ENCODE data around the gene CTNNA1.
"Not testable (repeated sequence)": the region's sequence is repeated elsewhere in the genome, so short reads cannot be mapped to it uniquely, and the experiment has no call there.

The CTNNA1 gene, protein sequence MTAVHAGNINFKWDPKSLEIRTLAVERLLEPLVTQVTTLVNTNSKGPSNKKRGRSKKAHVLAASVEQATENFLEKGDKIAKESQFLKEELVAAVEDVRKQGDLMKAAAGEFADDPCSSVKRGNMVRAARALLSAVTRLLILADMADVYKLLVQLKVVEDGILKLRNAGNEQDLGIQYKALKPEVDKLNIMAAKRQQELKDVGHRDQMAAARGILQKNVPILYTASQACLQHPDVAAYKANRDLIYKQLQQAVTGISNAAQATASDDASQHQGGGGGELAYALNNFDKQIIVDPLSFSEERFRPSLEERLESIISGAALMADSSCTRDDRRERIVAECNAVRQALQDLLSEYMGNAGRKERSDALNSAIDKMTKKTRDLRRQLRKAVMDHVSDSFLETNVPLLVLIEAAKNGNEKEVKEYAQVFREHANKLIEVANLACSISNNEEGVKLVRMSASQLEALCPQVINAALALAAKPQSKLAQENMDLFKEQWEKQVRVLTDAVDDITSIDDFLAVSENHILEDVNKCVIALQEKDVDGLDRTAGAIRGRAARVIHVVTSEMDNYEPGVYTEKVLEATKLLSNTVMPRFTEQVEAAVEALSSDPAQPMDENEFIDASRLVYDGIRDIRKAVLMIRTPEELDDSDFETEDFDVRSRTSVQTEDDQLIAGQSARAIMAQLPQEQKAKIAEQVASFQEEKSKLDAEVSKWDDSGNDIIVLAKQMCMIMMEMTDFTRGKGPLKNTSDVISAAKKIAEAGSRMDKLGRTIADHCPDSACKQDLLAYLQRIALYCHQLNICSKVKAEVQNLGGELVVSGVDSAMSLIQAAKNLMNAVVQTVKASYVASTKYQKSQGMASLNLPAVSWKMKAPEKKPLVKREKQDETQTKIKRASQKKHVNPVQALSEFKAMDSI

DNA sequence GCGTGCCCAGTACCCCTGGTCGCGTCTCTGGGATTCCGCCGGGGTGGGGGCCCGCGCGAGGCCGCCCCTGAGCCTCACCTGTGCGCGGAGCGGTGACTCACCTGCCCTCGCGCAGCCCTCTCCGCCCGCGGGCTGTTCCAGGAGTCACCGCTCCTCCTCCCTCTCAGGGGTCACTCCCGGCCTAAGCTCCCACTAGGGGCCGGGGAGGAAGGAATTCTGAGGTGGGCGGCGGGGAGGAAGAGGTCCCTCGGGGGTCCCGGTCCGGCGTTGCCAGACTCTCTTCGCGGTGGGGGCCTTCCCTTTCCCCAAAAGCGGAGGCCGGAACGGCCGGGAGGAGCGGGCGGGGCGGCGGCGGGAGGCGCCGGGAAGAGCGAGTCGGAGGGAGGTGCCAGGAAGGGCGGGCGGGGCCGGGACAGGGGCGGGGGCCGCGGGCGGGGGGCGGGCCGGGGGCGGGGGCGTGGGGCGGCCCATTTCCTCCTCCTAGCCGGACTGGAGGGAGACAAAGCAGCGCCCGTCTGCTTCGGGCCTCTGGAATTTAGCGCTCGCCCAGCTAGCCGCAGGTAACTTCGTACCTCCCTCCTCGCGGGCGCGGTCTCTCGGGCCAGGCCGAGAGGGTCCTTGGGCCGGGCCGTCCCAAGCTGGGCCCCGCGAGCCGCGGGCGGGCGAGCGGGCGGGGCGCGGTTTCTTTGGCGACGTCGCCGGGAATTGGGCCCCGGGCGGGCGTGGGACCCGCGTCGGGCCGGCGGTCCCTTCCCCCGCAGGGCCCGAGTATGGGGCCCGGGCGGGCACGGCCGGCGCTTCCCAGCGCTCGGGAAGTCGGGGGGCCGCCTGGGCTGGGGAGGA is at the start of gene CTNNA1:
Gene CTNNA1, plus strand, starts transcription at position 475 of the 843 bp plus-strand sequence. CDS start 28,500 bp downstream, outside the sequence.
- DNase-seq (ENCODE audit: low read depth, low spot score), result peak; percentile 85

GRCh38 chr5:138703777-138704176 is 49.4 kb upstream of the CTNNA1 start:
- DNase-seq (ENCODE audit: low read depth, low spot score), result not testable (repeated sequence)

- DNase-seq (ENCODE audit: low read depth, low spot score), result no peak
Observed at GRCh38 chr5:138705007-138705406, 48.2 kb upstream of the CTNNA1 start.

- no peak for DNase-seq (ENCODE audit: low read depth, low spot score)
Observed at GRCh38 chr5:138705567-138705966, 47.7 kb upstream of the CTNNA1 start.

GRCh38 chr5:138706655-138707480 is 46.4 kb upstream of the CTNNA1 start:
- peak; percentile 72 for DNase-seq (ENCODE audit: low read depth, low spot score)

DNA sequence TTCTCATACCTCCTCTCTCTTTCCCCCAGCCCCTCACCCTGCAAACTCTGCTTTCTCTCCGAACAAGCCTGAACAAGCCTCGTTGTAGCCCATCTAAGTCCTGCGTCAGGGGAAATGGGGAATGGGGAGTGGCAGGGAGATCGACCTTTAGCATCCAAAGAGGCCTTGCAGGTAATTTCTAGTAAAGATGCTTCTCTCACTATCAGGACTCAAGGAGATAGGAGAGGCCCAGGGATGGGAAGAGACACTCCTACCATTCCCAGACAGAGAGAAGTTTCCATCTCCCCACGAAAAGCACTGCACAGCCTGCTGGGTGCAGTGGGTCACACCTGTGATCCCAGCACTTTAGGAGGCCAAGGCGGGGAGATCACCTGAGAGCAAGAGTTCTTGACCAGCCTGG is 44.4 kb upstream of the CTNNA1 start:
- no peak for DNase-seq (ENCODE audit: low read depth, low spot score)

DNA sequence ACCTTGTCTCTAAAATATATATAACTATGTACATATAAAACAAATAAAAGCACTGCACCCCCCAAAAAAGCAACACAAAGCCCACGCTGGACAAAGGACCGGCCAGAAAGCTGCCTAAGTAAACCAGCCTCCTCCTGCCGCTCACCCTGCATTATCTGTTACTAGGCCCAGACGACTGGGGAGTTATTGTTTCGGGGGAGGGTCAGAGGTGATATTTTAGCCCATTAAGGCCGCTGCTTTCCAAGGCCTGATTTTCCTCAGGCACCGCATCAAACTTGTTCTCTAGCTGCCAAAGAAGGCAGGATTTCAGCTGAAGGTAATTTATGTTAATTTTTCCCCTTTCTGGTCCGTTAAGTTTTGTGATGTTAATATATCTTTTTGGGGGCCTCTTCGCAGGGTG is 44.0 kb upstream of the CTNNA1 start:
- no peak for DNase-seq (ENCODE audit: low read depth, low spot score)

DNA sequence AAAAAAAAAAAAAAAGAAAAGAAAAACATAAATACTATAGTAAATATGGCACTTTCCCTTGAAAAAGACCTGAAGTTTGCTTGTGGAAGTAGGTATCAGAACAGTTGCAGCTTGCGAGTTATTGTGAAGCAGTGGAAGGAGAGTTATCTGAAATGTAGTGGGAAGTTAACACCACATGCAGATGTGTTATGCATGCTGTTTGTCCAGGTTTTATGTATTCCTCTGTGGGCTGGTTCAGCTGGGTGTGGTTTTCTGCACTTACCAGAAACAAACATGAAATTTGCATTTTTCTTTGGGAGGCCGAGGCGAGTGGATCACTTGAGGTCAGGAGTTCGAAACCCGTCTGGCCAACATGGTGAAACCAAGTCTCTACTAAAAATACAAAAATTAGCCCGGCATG is 42.1 kb upstream of the CTNNA1 start:
- DNase-seq (ENCODE audit: low read depth, low spot score), result no peak

DNA sequence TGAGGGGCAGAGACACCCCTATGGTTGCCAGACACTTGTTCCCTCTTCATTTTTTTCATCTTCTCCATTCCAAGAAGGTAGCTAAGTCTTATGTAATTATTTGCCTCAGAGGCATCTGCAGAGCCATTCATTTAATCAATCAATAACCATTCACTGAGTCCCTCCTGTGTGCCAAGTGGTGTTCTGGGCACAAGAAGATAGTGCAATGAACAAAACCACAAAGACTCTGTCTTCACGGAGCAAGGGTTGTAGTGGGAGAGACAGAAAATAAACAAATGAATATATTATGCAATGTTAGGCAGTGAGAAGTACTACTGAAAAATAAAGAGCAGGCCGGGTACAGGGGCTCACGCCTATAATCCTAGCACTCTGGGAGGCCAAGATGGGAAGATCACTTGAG is 41.4 kb upstream of the CTNNA1 start:
- DNase-seq (ENCODE audit: low read depth, low spot score), result no peak

DNA sequence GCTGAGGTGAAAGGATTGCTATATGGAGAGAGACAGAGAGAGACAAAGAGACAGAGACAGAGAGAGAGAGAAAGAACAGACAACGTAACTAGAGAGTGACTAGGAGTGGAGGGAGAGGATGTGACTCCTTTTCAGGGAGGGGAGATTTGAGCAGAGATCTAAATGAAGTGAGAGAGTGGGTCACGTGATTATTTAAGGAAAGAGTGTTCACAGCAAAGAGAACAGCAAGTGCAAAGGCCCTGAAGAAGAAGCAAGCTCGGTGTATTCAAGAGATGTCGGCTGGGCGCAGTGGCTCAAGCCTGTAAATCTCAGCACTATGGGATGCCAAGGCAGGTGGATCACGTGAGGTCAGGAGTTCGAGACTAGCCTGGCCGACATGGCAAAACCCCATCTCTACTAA is 40.9 kb upstream of the CTNNA1 start:
- DNase-seq (ENCODE audit: low read depth, low spot score), result no peak

GRCh38 chr5:138712791-138713190 is 40.4 kb upstream of the CTNNA1 start:
- DNase-seq (ENCODE audit: low read depth, low spot score), result no peak

GRCh38 chr5:138713247-138713646 is 40.0 kb upstream of the CTNNA1 start:
- DNase-seq (ENCODE audit: low read depth, low spot score), result no peak

DNA sequence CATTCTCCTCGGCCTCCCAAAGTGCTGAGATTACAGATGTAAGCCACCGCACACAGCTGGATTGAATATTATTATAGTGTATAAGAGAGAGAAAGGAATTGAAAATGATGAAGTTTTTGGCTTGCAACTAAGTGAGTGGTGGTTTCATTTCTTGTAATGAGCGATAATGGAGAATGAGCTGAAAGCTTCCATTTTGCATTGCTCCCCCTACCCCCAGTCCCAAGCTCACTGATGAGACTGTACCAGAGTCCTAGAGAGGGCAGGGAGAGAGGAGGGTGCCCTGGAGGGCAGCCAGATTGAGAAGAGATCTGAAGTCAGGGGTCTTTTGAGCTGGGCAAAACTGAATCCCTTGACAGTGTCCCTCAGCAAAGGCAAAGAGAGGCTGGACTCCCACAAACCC is 38.5 kb upstream of the CTNNA1 start:
- DNase-seq (ENCODE audit: low read depth, low spot score), result no peak

DNA sequence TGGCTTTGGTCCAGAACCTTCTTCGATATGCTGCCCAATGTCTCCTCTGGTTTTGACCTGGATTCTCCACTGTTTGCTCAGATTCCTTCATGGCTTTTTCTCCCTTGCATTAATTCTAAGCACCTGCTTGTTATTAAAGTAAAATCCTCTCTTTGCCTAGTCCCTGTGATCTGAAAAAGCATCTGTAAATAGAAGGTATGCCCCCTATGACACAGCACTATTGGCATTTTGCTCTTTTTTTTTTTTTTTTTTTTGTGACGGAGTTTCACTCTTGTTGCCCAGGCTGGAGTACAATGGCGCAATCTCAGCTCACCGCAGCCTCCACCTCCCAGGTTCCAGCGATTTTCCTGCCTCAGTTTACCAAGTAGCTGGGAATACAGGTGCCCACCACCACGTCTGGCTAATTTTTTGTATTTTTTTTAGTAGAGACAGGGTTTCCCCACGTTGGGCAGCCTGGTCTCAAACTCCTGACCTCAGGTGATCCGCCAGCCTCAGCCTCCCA is 37.2 kb upstream of the CTNNA1 start:
- DNase-seq (ENCODE audit: low read depth, low spot score), result not testable (repeated sequence)

- DNase-seq (ENCODE audit: low read depth, low spot score), result peak; percentile 40
Observed at GRCh38 chr5:138716456-138716924, 36.7 kb upstream of the CTNNA1 start.

DNA sequence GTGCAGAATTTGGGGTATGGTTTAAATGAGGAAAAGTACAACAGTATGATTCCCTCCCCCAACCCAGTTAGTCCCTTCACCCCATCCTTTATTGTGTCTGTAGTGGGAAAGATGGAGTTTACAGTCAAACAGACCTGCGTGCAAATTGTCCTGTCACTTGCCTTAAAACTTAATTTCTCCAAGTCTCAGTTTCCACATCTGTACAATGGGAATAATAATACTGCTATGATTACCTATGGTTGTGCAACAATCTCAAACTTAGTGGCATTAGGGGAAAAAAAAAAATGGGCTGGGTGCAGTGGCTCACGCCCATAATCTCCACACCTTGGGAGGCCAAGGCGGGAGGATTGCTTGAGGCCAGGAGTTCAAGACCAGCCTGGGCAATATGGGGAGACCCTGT is 35.8 kb upstream of the CTNNA1 start:
- no peak for DNase-seq (ENCODE audit: low read depth, low spot score)

DNA sequence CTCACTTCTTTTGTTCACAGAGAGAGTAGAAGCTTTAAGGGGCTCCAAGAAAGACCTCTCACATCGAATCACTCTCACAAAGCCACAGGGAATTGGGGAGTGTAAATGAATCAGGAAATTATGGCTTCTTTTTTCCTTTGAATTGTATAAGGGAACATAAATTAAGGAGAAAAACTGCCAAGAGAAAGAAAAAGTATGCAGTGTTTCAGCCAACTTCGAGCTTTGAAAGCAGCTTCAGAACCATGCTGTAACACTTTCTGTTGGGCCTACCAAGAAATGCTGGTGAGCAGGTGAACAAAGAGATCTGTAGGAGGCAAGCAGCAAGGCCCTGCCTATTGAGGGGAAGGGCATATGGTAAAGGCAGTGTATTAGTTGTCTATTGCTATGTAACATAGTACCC is 33.4 kb upstream of the CTNNA1 start:
- no peak for DNase-seq (ENCODE audit: low read depth, low spot score)

DNA sequence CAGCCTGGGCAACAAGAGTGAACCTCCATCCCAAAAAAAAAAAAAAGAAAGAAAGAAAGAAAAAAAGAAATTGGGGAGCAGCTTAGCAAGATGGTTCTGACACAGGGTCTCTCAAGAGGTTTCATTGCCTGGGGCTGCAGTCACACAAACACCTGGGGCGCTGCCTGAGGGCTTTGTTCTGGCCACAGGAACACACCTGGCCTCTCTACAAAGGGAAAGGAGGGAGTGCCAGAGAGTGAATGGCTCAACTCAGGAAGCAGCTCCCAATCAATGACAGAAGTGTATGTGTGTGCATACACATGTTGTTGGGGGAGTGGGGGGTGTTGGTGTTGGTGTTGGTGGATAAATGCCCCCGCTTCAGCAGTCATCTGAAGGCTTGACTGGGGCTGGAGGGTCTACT is 32.4 kb upstream of the CTNNA1 start:
- DNase-seq (ENCODE audit: low read depth, low spot score), result no peak

DNA sequence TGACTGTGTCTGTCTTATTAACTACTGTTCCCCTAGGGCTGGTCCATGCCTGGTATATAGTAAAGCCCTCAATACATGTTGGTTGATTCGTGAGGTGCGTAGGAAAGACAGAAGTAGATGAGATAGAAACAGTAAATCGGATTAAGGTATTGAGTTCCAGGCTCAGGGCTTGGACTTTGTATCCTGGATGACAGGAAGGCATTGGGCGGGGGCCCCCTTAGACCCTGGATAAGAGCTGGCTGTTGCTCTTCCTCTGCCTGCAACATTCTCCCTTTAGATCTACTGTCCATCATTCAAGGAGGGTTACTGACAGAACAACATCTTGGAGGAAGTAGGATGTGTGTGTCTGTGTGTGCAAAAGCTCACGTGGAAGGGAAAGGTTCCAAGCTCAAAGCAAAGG is 31.2 kb upstream of the CTNNA1 start:
- no peak for DNase-seq (ENCODE audit: low read depth, low spot score)

DNA sequence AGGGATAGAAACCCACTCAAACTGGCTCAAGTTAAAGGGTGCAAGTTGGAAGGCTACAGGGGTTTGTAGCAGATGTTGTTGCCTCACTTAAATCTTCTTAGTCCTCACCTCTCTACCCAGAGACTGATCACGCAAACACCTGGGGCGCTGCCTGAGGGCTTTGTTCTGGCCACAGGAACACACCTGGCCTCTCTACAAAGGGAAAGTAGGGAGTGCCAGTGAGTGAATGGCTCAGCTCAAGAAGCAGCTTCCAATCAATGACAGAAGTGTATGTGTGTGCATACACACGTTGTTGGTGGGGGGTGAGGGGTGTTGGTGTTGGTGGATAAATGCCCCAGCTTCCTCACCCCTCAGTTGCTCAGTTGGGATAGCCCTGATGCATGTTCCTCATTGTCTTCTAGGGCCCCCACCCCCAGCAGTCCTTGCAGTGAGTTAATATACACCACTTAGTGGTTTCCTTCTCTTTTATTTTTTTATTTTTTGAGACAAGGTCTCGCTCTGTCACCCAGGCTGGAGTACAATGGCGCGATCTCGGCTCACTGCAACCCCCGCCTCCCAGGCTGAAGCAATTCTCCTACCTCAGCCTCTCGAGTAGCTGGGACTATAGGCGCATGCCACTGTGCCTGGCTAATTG is 30.6 kb upstream of the CTNNA1 start:
- DNase-seq (ENCODE audit: low read depth, low spot score), result peak; percentile 69
